Progenitor cell of endocrine pancreas (in vitro differentiated cells): ENCODE measurements around the gene MAB21L4. TPM values are rescaled to one million over a fixed set of nuclear protein-coding genes. Genes with fewer than 3 reads are reported as not detected.

Experiments
- DNase-seq: peaks from one replicate; pipeline ENCODE4 v3.0.0; 2021; ENCODE audit warnings: low spot score; ENCODE audit not compliant: unreplicated experiment
- H3K27ac Mint-ChIP-seq: 2 replicates; pipeline ENCODE4 v1.8.0; 2021; ENCODE audit warnings: mild to moderate bottlenecking, moderate library complexity, mixed read lengths
- H3K27me3 Mint-ChIP-seq: 2 replicates; pipeline ENCODE4 v1.8.0; 2021; ENCODE audit warnings: mixed read lengths
- H3K36me3 Mint-ChIP-seq: 2 replicates; pipeline ENCODE4 v1.8.0; 2022; ENCODE audit warnings: mixed read lengths; ENCODE audit not compliant: insufficient read depth
- H3K4me1 Mint-ChIP-seq: 2 replicates; pipeline ENCODE4 v1.8.0; 2021; ENCODE audit warnings: low read depth, mixed read lengths
- H3K4me3 Mint-ChIP-seq: 2 replicates; pipeline ENCODE4 v1.8.0; 2021; ENCODE audit warnings: low read depth, mild to moderate bottlenecking, moderate library complexity, mixed read lengths
- H3K9me3 Mint-ChIP-seq: 2 replicates; pipeline ENCODE4 v1.8.0; 2021; ENCODE audit warnings: low read depth, mixed read lengths
- total RNA-seq: library from RNA; stranded (reverse); gene quantifications from 2 replicates; pipeline ENCODE4 v1.2.1, GENCODE V29; 2021
- TF ChIP-seq, protein P1 (sequence below): fragments of 200-600 bp; sonication (generic); IDR thresholded peaks from one replicate; pipeline ENCODE4 v1.5.0; 2021; ENCODE audit warnings: antibody characterized with exemption, mild to moderate bottlenecking; ENCODE audit not compliant: unreplicated experiment

MAB21L4 gene
- total RNA-seq, 1 donor from 2014 or later: 9.7 TPM

DNA sequence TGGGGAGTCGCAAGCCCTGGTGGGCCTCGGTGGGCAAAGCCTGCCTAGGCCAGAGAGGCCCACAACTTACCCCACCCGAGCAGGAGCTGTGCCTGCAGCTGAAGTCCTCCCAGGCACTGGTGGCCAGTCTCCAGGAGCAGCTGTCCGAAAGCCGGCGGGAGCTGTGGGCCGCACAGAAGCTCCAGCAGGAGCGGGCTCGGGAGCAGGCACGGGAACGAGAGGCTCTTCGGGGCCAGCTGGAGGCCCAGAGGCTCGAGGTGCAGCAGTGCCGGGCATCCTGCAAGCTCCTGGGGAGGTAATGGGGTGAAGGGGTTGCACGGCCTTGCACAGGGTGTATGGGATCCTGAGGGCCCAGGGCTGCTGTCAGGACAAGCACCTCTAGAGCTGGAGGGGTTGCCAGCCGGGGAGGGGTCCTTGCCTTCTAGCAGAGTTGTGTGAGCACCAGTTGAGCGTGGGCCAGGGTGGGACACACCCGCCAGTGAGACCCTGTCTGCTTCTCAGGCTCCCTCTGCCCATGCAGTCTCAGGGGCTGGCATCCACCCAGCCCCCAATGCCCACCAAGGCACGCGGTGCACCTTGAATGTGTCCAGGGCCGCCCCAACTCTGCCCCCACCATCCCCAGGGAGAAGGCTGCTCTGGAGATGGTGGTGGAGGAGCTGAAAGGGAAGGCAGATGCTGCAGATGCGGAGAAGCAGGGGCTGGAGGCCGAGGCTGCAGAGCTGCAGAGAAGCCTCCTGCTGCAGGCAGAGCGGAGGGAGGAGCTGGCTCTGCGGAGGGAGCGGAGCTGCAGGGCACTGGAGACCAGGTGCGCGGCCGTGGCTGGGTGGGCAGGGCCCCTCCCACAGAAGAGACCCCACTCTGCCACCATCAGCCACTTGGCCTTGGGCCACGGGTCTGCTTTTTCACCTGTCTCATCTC, 37.4 kb upstream of the MAB21L4 start:
- Mint-ChIP-seq H3K36me3 (no peaks in the 10 kb centered on the region), H3K4me1 (no peaks in the 10 kb centered on the region)

DNA sequence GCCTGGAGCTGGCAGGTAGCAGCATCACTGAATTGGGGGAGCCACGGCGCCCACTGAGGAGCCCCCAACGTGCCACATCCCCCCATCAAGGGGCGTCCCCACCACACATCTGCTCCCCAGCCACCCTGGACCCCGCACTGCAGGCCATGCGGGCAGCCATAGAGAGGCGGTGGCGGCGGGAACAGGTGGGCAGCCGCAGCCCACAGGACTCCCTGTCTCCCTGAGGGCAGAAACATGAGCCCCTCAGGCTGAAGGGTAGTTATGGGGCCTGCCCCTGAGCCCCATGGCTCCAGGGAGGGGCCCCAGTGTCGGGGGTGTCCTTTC, 36.7 kb upstream of the MAB21L4 start:
- Mint-ChIP-seq H3K9me3 (peaks cover 4% of the 10 kb centered on the region), H3K36me3 (no peaks in the 10 kb centered on the region), H3K4me1 (no peaks in the 10 kb centered on the region), H3K27me3 (peaks cover 18% of the 10 kb centered on the region), H3K4me3 (no peak overlapping the region), H3K27ac (no peak overlapping the region)
- no peak for DNase-seq
- TF ChIP-seq, protein P1, sequence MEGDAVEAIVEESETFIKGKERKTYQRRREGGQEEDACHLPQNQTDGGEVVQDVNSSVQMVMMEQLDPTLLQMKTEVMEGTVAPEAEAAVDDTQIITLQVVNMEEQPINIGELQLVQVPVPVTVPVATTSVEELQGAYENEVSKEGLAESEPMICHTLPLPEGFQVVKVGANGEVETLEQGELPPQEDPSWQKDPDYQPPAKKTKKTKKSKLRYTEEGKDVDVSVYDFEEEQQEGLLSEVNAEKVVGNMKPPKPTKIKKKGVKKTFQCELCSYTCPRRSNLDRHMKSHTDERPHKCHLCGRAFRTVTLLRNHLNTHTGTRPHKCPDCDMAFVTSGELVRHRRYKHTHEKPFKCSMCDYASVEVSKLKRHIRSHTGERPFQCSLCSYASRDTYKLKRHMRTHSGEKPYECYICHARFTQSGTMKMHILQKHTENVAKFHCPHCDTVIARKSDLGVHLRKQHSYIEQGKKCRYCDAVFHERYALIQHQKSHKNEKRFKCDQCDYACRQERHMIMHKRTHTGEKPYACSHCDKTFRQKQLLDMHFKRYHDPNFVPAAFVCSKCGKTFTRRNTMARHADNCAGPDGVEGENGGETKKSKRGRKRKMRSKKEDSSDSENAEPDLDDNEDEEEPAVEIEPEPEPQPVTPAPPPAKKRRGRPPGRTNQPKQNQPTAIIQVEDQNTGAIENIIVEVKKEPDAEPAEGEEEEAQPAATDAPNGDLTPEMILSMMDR: no peak

More for the DNA sequence above, 37.4 kb upstream of the MAB21L4 start:
- peaks cover 6% of the 10 kb centered on the region for H3K9me3 Mint-ChIP-seq
- TF ChIP-seq, protein P1: no peak
- no peak overlapping the region for H3K4me3 Mint-ChIP-seq
- DNase-seq: peak; percentile 7
- peaks cover 16% of the 10 kb centered on the region for H3K27me3 Mint-ChIP-seq
- H3K27ac Mint-ChIP-seq: no peak overlapping the region

DNA sequence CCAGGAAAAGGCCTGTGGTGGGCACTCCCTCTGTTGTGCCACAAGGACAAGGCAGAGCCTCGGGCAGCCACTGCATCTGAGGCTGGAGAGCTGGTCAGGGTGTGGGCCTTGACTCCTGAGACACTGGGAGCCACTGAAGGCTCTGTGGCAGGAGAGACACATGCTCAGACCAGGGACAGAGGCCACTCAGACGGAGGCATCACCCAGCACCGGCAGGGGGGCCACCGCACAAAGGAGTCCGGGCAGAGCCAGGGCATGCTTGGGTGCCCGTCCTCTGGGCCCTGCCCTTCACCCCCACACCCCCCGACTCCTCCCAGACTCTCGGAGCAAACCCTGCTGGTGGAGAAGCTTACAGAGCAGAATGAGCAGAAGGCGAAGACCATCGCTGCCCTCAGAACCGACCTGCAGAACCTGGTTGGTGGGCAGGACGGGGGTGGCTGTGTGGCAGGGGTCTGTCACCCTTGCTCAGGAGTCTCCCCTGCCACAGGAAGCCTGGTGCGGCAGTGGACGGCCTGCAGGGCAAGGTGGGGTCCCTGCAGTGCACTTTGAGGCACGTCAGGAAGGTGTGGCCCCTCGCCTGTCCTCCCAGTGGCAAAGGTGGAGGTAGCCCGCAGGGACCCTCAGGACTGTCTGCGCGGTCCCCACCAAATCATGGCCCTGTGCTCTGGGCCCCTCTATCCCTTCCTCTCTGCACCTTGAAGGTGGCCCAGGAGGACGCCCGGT, 36.2 kb upstream of the MAB21L4 start:
- H3K27ac Mint-ChIP-seq: no peak overlapping the region
- peaks cover 17% of the 10 kb centered on the region for H3K27me3 Mint-ChIP-seq
- no peak overlapping the region for H3K4me3 Mint-ChIP-seq
- no peaks in the 10 kb centered on the region for H3K9me3 Mint-ChIP-seq
- DNase-seq: peak; percentile 8
- H3K36me3 Mint-ChIP-seq: no peaks in the 10 kb centered on the region
- TF ChIP-seq, protein P1: no peak
- no peaks in the 10 kb centered on the region for H3K4me1 Mint-ChIP-seq

- Mint-ChIP-seq H3K27me3 (peaks cover 20% of the 10 kb centered on the region), H3K36me3 (no peaks in the 10 kb centered on the region), H3K9me3 (no peaks in the 10 kb centered on the region), H3K27ac (no peak overlapping the region), H3K4me1 (no peaks in the 10 kb centered on the region), H3K4me3 (no peak overlapping the region)
- TF ChIP-seq, protein P1: no peak
- peak; percentile 8 for DNase-seq
Measured at GRCh38 chr2:240931319-240931949, 35.5 kb upstream of the MAB21L4 start.

GRCh38 chr2:240930631-240931318, 34.8 kb upstream of the MAB21L4 start:
- Mint-ChIP-seq H3K4me1 (no peaks in the 10 kb centered on the region), H3K27me3 (peaks cover 20% of the 10 kb centered on the region), H3K9me3 (no peaks in the 10 kb centered on the region), H3K36me3 (no peaks in the 10 kb centered on the region), H3K4me3 (no peak overlapping the region), H3K27ac (no peak overlapping the region)
- DNase-seq: no peak
- TF ChIP-seq, protein P1: no peak
